Measurements from ENCODE around the gene TNF.

- TF ChIP-seq CTCF (IDR thresholded peaks at IDR 0.05) (no peak), ZFX (IDR thresholded peaks at IDR 0.05; ENCODE audit: borderline replicate concordance) (no peak)
Observed at GRCh38 chr6:31529329-31530150, 45.8 kb upstream of the TNF start.
